ENCODE results near the gene OR5K2. TPM values are rescaled to one million over a fixed set of nuclear protein-coding genes. Genes with fewer than 3 reads are reported as not detected.

Gene OR5K2
- total RNA-seq, 4 donors from 2014 or later = not detected

GRCh38 chr3:98534168-98534567 lies 36.7 kb downstream of the OR5K2 start:
- no peak overlapping the region for H3K27ac ChIP-seq
- no peak for ATAC-seq
- in situ Hi-C loops (cut with MboI; ENCODE audit: low sequenced_read_pairs in 4 of 4) = no loop called here
- TF ChIP-seq POLR2A (IDR thresholded peaks at IDR 0.05) = no peak
- no peak for TF ChIP-seq CTCF (IDR thresholded peaks at IDR 0.05 in 4 of 5, conservative IDR thresholded peaks at IDR 0.05 in 1 of 5)
- DNase-seq = no peak
- no peak overlapping the region for H3K4me3 ChIP-seq
- no peaks in the 10 kb centered on the region for H3K9me3 ChIP-seq
- no peaks in the 10 kb centered on the region for H3K4me1 ChIP-seq
- no peaks in the 10 kb centered on the region for H3K27me3 ChIP-seq
- H3K36me3 ChIP-seq = no peaks in the 10 kb centered on the region
- intact Hi-C loops (cut with DNase I; ENCODE audit: low total_unique reads) = no loop called here

GRCh38 chr3:98534734-98535133 lies 37.3 kb downstream of the OR5K2 start:
- Histone ChIP-seq H3K4me1 (no peaks in the 10 kb centered on the region), H3K9me3 (no peaks in the 10 kb centered on the region), H3K4me3 (no peak overlapping the region), H3K36me3 (no peaks in the 10 kb centered on the region), H3K27me3 (no peaks in the 10 kb centered on the region), H3K27ac (no peak overlapping the region)
- DNase-seq (no peak), ATAC-seq (no peak)
- TF ChIP-seq POLR2A (IDR thresholded peaks at IDR 0.05) (no peak), CTCF (IDR thresholded peaks at IDR 0.05 in 4 of 5, conservative IDR thresholded peaks at IDR 0.05 in 1 of 5) (no peak)
- in situ Hi-C loops (cut with MboI; ENCODE audit: low sequenced_read_pairs in 4 of 4) = no loop called here
- intact Hi-C loops (cut with DNase I; ENCODE audit: low total_unique reads) = no loop called here

GRCh38 chr3:98536456-98537017 lies 39.1 kb downstream of the OR5K2 start:
- no peaks in the 10 kb centered on the region for H3K4me1 ChIP-seq

GRCh38 chr3:98540346-98540745 lies 42.9 kb downstream of the OR5K2 start:
- TF ChIP-seq POLR2A (IDR thresholded peaks at IDR 0.05) = no peak
- no peak for TF ChIP-seq CTCF (IDR thresholded peaks at IDR 0.05 in 4 of 5, conservative IDR thresholded peaks at IDR 0.05 in 1 of 5)
- no peak overlapping the region for H3K27ac ChIP-seq
- no peak for ATAC-seq
- no peaks in the 10 kb centered on the region for H3K4me1 ChIP-seq
- intact Hi-C loops (cut with DNase I; ENCODE audit: low total_unique reads) (no loop called here), in situ Hi-C loops (cut with MboI; ENCODE audit: low sequenced_read_pairs in 4 of 4) (no loop called here)
- no peaks in the 10 kb centered on the region for H3K27me3 ChIP-seq
- no peaks in the 10 kb centered on the region for H3K36me3 ChIP-seq
- DNase-seq = no peak
- no peak overlapping the region for H3K4me3 ChIP-seq
- H3K9me3 ChIP-seq = no peaks in the 10 kb centered on the region

More at GRCh38 chr3:98536456-98537017, 39.1 kb downstream of the OR5K2 start:
- no peak for TF ChIP-seq CTCF (IDR thresholded peaks at IDR 0.05 in 4 of 5, conservative IDR thresholded peaks at IDR 0.05 in 1 of 5)
- in situ Hi-C loops (cut with MboI; ENCODE audit: low sequenced_read_pairs in 4 of 4) = no loop called here
- DNase-seq (no peak), ATAC-seq (no peak)
- intact Hi-C loops (cut with DNase I; ENCODE audit: low total_unique reads) = no loop called here
- Histone ChIP-seq H3K36me3 (no peaks in the 10 kb centered on the region), H3K27ac (no peak overlapping the region), H3K27me3 (no peaks in the 10 kb centered on the region), H3K4me3 (no peak overlapping the region), H3K9me3 (no peaks in the 10 kb centered on the region)

GRCh38 chr3:98541695-98542094 lies 44.2 kb downstream of the OR5K2 start:
- no peak for DNase-seq
- H3K9me3 ChIP-seq = no peaks in the 10 kb centered on the region
- no peaks in the 10 kb centered on the region for H3K4me1 ChIP-seq
- H3K27ac ChIP-seq = no peak overlapping the region
- no peaks in the 10 kb centered on the region for H3K36me3 ChIP-seq
- no peak for ATAC-seq
- TF ChIP-seq POLR2A (IDR thresholded peaks at IDR 0.05) (no peak), CTCF (IDR thresholded peaks at IDR 0.05 in 4 of 5, conservative IDR thresholded peaks at IDR 0.05 in 1 of 5) (no peak)
- intact Hi-C loops (cut with DNase I; ENCODE audit: low total_unique reads) (no loop called here), in situ Hi-C loops (cut with MboI; ENCODE audit: low sequenced_read_pairs in 4 of 4) (no loop called here)
- no peaks in the 10 kb centered on the region for H3K27me3 ChIP-seq
- no peak overlapping the region for H3K4me3 ChIP-seq
